Activated CD4-positive, alpha-beta memory T cell treated with anti-CD3 and anti-CD28 coated beads, Interleukin-2, amount 10 ng/mL, durations not matched to agents 7 days and 5 days (primary cell): ENCODE measurements around the gene LDLRAP1. TPM values are rescaled to one million over a fixed set of nuclear protein-coding genes. Genes with fewer than 3 reads are reported as not detected.
"Not testable (repeated sequence)": the region's sequence is repeated elsewhere in the genome, so short reads cannot be mapped to it uniquely, and the experiment has no call there.

Experiments used
- CTCF ChIA-PET: fragments of 350-600 bp; sonication (Branson Sonifier 250); formaldehyde crosslinking; loops from one replicate; lab custom pipeline; 2021; ENCODE audit warnings: antibody characterized with exemption, inconsistent platforms; lab: Charles Lee
- POLR2A ChIA-PET: fragments of 350-600 bp; sonication (Branson Sonifier 250); formaldehyde crosslinking; loops from one replicate; lab custom pipeline; 2021; ENCODE audit warnings: antibody characterized with exemption; lab: Charles Lee
- DNase-seq: peaks from one replicate; pipeline ENCODE4 v3.0.0-alpha.2; 2020
- H3K27ac Mint-ChIP-seq: one replicate; pipeline ENCODE4 v1.8.0; 2021; ENCODE audit warnings: mild to moderate bottlenecking, mixed read lengths
- H3K27me3 Mint-ChIP-seq: one replicate; pipeline ENCODE4 v1.8.0; 2021; ENCODE audit warnings: mixed read lengths
- H3K36me3 Mint-ChIP-seq: one replicate; pipeline ENCODE4 v1.8.0; 2021; ENCODE audit warnings: low read depth, mixed read lengths
- H3K4me1 Mint-ChIP-seq: one replicate; pipeline ENCODE4 v1.8.0; 2021; ENCODE audit warnings: mixed read lengths
- H3K4me3 Mint-ChIP-seq: one replicate; pipeline ENCODE4 v1.8.0; 2021; ENCODE audit warnings: mild to moderate bottlenecking, mixed read lengths
- H3K9me3 Mint-ChIP-seq: one replicate; pipeline ENCODE4 v1.8.0; 2021; ENCODE audit warnings: mixed read lengths
- total RNA-seq, 2 experiments: library from RNA; stranded (reverse); gene quantifications; one replicate each; pipeline ENCODE4 v1.2.3, GENCODE V29; 2021

The LDLRAP1 gene
- 10 to 100 TPM; 26.4 to 27.7 TPM for total RNA-seq

- CTCF ChIA-PET: interaction anchor here (0.6 to 1.0 kb wide), 2 partner anchors 69 to 255 kb away, joined by 3 to 4 read pairs; no protein-coding TSS in a partner anchor
- Mint-ChIP-seq H3K4me1 (peaks cover 32% of the 10 kb centered on the region), H3K36me3 (peaks cover 8% of the 10 kb centered on the region), H3K9me3 (no peaks in the 10 kb centered on the region), H3K27me3 (peaks cover 6% of the 10 kb centered on the region), H3K4me3 (peak within 1 kb of the TSS; percentile 75), H3K27ac (peak within 1 kb of the TSS; percentile 40)
- DNase-seq: peak; percentile 67
- POLR2A ChIA-PET: interaction anchor here (0.9 to 1.5 kb wide), 7 partner anchors 21 to 361 kb away, joined by 3 to 6 read pairs (median 3); partner anchors contain the start of gene MACO1
Measured at GRCh38 chr1:25543425-25544242, at the start of gene LDLRAP1. Gene LDLRAP1, plus strand, starts transcription at chr1:25543606. Its CDS starts 93 bp downstream, at chr1:25543699.

- Mint-ChIP-seq H3K4me3 (no peak overlapping the region), H3K36me3 (peaks cover 48% of the 10 kb centered on the region)
- CTCF ChIA-PET: no interaction called here
Measured at GRCh38 chr1:25494952-25495351, 48.5 kb upstream of the LDLRAP1 start.

GRCh38 chr1:25500694-25501093 is 42.7 kb upstream of the LDLRAP1 start:
- DNase-seq: no peak
- Mint-ChIP-seq H3K4me3 (no peak overlapping the region), H3K27ac (no peak overlapping the region), H3K36me3 (peaks cover 14% of the 10 kb centered on the region), H3K27me3 (no peaks in the 10 kb centered on the region), H3K4me1 (peaks cover 6% of the 10 kb centered on the region), H3K9me3 (no peaks in the 10 kb centered on the region)
- ChIA-PET POLR2A (no interaction called here), CTCF (interaction anchor here (1.0 to 1.9 kb wide), 2 partner anchors 13 to 25 kb away, joined by 4 to 5 read pairs; no protein-coding TSS in a partner anchor)

More at GRCh38 chr1:25494952-25495351, 48.5 kb upstream of the LDLRAP1 start:
- POLR2A ChIA-PET: no interaction called here
- Mint-ChIP-seq H3K27ac (no peak overlapping the region), H3K9me3 (no peaks in the 10 kb centered on the region), H3K4me1 (peaks cover 6% of the 10 kb centered on the region), H3K27me3 (no peaks in the 10 kb centered on the region)
- no peak for DNase-seq

- Mint-ChIP-seq H3K27me3 (no peaks in the 10 kb centered on the region), H3K4me1 (peaks cover 11% of the 10 kb centered on the region), H3K36me3 (peaks cover 14% of the 10 kb centered on the region), H3K9me3 (no peaks in the 10 kb centered on the region), H3K27ac (no peak overlapping the region), H3K4me3 (no peak overlapping the region)
- DNase-seq: no peak
- ChIA-PET CTCF (interaction anchor here (1.0 to 1.9 kb wide), 5 partner anchors 14 to 308 kb away, joined by 3 to 5 read pairs (median 4); no protein-coding TSS in a partner anchor), POLR2A (no interaction called here)
Measured at GRCh38 chr1:25501235-25502058, 42.0 kb upstream of the LDLRAP1 start.

- no peak overlapping the region for H3K4me3 Mint-ChIP-seq
- H3K27ac Mint-ChIP-seq: no peak overlapping the region
- peaks cover 12% of the 10 kb centered on the region for H3K4me1 Mint-ChIP-seq
- ChIA-PET POLR2A (no interaction called here), CTCF (interaction anchor here (0.7 to 1.4 kb wide), 4 partner anchors 11 to 73 kb away, joined by 3 to 4 read pairs (median 4); no protein-coding TSS in a partner anchor)
- no peak for DNase-seq
- peaks cover 3% of the 10 kb centered on the region for H3K27me3 Mint-ChIP-seq
- peaks cover 7% of the 10 kb centered on the region for H3K36me3 Mint-ChIP-seq
- H3K9me3 Mint-ChIP-seq: no peaks in the 10 kb centered on the region
Measured at GRCh38 chr1:25502957-25503356, 40.4 kb upstream of the LDLRAP1 start.

- Mint-ChIP-seq H3K36me3 (no peaks in the 10 kb centered on the region), H3K4me1 (peaks cover 12% of the 10 kb centered on the region), H3K4me3 (no peak overlapping the region), H3K27me3 (peaks cover 5% of the 10 kb centered on the region), H3K27ac (no peak overlapping the region), H3K9me3 (no peaks in the 10 kb centered on the region)
- peak; percentile 66 for DNase-seq
- ChIA-PET POLR2A (no interaction called here), CTCF (interaction anchor here (0.7 to 4.0 kb wide), 8 partner anchors 9 to 315 kb away, joined by 3 to 24 read pairs (median 5); no protein-coding TSS in a partner anchor)
Measured at GRCh38 chr1:25503551-25504426, 39.6 kb upstream of the LDLRAP1 start.

GRCh38 chr1:25504706-25505595 is 38.5 kb upstream of the LDLRAP1 start:
- ChIA-PET CTCF (interaction anchor here (0.8 to 4.0 kb wide), 5 partner anchors 8 to 305 kb away, joined by 3 to 24 read pairs (median 12); no protein-coding TSS in a partner anchor), POLR2A (no interaction called here)
- H3K27me3 Mint-ChIP-seq: peaks cover 5% of the 10 kb centered on the region
- H3K4me1 Mint-ChIP-seq: peaks cover 12% of the 10 kb centered on the region
- H3K36me3 Mint-ChIP-seq: no peaks in the 10 kb centered on the region
- no peaks in the 10 kb centered on the region for H3K9me3 Mint-ChIP-seq
- H3K4me3 Mint-ChIP-seq: no peak overlapping the region
- H3K27ac Mint-ChIP-seq: no peak overlapping the region
- DNase-seq: no peak

GRCh38 chr1:25505656-25506385 is 37.6 kb upstream of the LDLRAP1 start:
- H3K36me3 Mint-ChIP-seq: no peaks in the 10 kb centered on the region
- POLR2A ChIA-PET: no interaction called here
- peaks cover 5% of the 10 kb centered on the region for H3K27me3 Mint-ChIP-seq
- DNase-seq: no peak
- H3K27ac Mint-ChIP-seq: no peak overlapping the region
- no peak overlapping the region for H3K4me3 Mint-ChIP-seq
- H3K9me3 Mint-ChIP-seq: no peaks in the 10 kb centered on the region
- CTCF ChIA-PET: interaction anchor here (2.2 to 4.0 kb wide), 3 partner anchors 14 to 304 kb away, joined by 12 to 24 read pairs (median 13); no protein-coding TSS in a partner anchor
- H3K4me1 Mint-ChIP-seq: peaks cover 12% of the 10 kb centered on the region

- POLR2A ChIA-PET, H3K9me3 Mint-ChIP-seq, H3K27ac Mint-ChIP-seq, H3K27me3 Mint-ChIP-seq, H3K4me3 Mint-ChIP-seq, H3K36me3 Mint-ChIP-seq: not testable (repeated sequence)
- CTCF ChIA-PET: interaction anchor here (4.0 kb wide), 1 partner anchor 13 kb away, joined by 24 read pairs; no protein-coding TSS in a partner anchor
- peak; percentile 41 for DNase-seq
- peaks cover 12% of the 10 kb centered on the region for H3K4me1 Mint-ChIP-seq
Measured at GRCh38 chr1:25506566-25507463, 36.6 kb upstream of the LDLRAP1 start.

- no peak overlapping the region for H3K27ac Mint-ChIP-seq
- H3K4me3 Mint-ChIP-seq: no peak overlapping the region
- no peaks in the 10 kb centered on the region for H3K4me1 Mint-ChIP-seq
- POLR2A ChIA-PET: no interaction called here
- CTCF ChIA-PET: interaction anchor here (0.8 to 1.4 kb wide), 4 partner anchors 10 to 181 kb away, joined by 3 to 5 read pairs (median 4); no protein-coding TSS in a partner anchor
- no peak for DNase-seq
- H3K27me3 Mint-ChIP-seq: peaks cover 4% of the 10 kb centered on the region
- no peaks in the 10 kb centered on the region for H3K36me3 Mint-ChIP-seq
- no peaks in the 10 kb centered on the region for H3K9me3 Mint-ChIP-seq
Measured at GRCh38 chr1:25513666-25514065, 29.7 kb upstream of the LDLRAP1 start.
